Measurements from ENCODE around the gene KCNJ4.
A peak's percentile ranks its signal among the peaks of the same experiment; 100 is the strongest.

Gene KCNJ4

GRCh38 chr22:38429499-38430068, 25.4 kb downstream of the KCNJ4 start:
- DNase-seq = no peak

DNA sequence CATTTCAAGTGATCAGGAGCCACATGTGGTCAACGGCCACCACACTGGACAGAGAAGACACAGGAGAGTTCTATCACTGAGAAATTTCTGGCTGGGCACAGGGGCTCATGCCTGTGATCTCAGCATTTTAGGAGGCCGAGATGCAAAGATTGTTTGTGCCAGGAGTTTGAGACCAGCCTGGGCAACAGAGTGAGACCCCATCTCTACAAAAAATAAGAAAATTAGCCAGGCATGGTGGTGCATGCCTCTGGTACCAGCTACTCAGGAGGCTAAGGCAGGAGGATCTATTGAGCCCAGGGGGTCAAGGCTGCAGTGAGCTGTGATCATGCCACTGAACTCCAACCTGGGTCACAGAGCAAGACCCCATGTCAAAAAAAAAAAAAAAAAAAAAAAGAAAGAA, 26.3 kb downstream of the KCNJ4 start:
- no peak for DNase-seq

- no peak for DNase-seq
Measured at GRCh38 chr22:38427940-38428339, 27.1 kb downstream of the KCNJ4 start.

DNA sequence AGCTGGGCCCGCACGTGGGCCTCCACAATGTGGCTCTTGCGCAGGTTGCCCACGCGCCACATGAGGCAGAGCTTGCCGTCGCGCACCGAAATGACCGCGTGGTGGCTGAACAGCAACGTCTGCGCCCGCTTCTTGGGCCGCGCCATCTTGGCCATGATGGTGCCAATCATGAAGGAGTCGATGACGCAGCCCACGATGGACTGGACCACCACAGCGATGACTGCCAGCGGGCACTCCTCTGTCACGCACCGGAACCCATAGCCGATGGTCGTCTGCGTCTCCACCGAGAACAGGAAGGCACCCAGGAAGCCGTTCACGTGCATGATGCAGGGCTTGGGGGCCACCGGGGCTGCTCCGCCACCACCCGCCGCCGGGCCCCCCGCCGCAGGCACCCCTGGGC, 27.5 kb downstream of the KCNJ4 start:
- no peak for DNase-seq

DNA sequence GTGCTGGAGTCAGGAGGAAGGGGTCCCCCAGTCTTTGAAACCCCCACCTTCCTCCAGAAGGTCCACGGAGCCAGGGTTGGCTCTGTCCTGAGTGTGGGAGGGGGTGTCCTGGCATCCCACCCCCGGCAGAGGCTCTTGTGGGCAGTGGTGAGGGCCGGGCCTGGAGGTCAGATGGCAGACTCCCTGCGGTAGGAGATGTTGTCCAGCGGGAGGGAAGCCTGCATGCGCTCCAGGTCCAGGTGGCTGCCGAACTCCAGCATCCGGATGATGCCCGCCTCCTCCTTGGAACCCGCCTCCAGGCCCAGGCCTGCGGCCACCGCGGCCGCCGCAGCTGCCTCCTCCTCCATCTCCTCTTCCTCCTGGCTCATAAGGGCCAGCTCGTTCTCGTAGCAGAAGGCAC, 28.4 kb downstream of the KCNJ4 start:
- no peak for DNase-seq

- no peak for DNase-seq
Measured at GRCh38 chr22:38424525-38425080, 30.4 kb downstream of the KCNJ4 start.

GRCh38 chr22:38423512-38424503, 31.2 kb downstream of the KCNJ4 start:
- DNase-seq = no peak

GRCh38 chr22:38422611-38423511, 32.1 kb downstream of the KCNJ4 start:
- peak; percentile 77 for DNase-seq

- DNase-seq = no peak
Measured at GRCh38 chr22:38420734-38421133, 34.3 kb downstream of the KCNJ4 start.

DNA sequence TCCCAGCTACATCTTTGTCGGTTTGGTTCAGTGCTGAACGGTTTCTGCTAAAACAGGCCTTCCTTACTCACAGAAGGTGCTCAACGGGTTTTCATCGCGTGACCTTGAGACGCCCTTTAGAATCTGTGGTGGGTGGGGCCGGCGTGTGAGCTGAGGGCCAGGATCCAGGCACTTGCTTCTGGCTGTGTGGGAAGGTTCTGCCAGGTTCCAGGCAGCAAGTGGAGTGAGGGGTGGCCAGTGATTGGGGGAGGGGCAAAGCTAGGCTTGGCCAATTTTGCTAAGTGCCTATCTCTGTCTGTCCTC, 35.2 kb downstream of the KCNJ4 start:
- DNase-seq = no peak

GRCh38 chr22:38419121-38419857, 35.7 kb downstream of the KCNJ4 start:
- DNase-seq = no peak

GRCh38 chr22:38418589-38418988, 36.4 kb downstream of the KCNJ4 start:
- DNase-seq = no peak

DNA sequence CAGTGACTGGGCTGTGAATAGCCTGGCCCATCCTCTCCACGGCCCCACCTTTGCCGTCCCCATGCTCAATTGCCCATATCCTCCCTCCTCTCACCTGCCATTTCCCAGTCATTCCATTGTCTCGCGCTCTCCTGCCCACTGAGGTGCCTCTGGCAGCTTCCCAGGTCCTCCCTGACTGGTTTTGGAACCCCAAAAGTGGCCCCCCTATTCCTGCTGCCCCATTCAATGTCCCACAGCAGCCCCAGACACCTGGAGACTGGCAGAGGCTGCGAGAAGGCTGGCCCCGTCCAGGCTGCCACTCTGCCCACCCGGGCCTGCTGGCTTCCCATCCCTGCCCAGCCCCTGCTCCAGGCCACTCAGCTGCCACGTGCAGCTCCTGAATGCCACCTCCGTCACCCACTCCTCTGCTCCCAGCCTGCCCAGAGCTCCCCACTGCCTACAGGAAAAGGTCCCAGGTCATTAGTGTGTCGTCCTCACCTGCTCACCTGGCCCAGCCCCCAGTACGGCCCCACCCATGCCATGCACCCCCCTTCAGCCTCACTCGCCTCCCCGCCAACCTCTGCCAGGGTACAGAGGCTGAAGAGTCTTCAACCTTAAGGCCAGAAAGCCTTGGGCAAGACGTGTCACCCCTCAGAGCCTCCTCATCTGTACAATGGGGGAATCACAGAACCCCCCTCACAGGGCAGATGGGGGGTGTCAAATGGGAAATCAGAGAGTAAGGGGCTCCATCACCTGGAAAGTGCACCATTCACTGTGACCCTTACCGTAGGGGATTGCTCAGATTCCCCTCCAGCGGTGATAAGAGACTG, 37.5 kb downstream of the KCNJ4 start:
- DNase-seq = no peak

- no peak for DNase-seq
Measured at GRCh38 chr22:38416621-38417251, 38.3 kb downstream of the KCNJ4 start.

DNA sequence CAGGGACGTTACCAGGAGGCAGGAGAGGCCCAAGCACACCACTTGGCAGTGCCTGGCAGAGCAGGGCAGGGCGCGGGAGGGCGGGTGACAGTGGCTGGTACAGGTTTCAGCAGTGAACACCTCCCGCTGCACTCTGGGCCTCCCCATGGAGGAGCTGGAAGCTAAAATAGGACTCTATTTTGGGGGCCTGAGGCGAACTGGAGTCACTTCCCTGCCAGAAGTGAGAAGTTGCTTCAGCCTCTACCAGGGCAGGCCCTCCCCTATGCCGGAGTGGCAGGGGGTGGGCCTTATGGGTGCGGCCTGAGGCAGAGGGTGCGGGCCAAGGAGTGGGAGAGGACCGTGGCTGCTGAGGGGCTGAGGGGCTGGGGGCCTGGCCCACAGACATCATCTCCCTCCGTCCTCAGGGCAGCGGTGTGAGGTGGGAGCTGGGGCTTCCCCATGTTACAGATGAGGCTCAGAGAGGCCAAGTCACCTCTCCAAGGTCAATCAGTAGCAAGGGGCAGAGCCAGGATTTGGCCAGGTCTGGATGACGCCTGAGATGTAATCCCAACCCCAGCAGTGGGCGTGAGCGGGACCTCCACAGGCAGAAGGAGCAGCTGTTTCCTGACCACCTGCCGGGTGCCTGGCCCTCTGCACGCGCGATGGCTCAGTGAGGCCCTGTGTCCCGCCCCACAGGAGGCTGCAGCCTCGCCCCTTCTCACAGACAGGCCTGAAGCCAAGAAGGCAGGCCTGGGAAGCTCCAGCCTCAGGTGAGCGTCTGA, 39.3 kb downstream of the KCNJ4 start:
- DNase-seq = no peak

DNA sequence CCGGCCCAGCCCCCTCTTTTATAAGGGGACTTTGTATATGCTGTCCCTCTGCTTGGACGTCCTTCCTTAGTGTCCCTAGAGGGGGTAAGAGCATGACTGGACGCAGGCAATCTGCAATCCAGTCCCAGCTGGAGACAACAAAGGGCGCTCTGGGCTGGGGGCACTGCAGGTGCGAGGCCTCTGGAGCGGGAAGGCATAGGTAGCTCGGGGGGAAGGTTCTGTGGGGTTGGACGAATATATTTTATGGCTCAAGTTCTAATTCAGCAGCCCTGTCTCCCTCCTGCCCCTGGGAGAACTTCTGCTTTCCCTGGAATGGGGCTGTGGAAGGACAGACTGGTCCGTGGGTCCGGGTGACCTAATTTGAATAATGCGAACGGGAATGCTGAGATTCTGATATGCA, 40.0 kb downstream of the KCNJ4 start:
- DNase-seq = no peak

DNA sequence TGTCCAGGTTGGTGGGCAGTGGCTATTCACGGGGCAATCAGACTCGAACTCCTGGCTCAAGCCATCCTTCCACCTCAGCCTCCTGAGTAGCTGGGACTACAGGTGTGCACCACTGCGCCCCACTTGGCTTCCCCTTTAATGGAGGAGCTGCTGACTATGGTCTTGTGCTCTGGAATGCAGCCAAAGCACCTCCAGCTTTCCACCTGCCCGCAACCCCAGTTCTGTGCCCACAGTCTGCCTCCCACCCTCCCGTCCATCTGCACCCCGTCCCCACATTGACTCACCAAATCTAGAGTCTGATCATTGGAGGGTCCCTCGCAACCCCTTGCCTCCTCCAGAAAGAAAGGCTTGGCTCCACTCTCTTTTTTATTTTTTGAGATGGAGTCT, 41.0 kb downstream of the KCNJ4 start:
- DNase-seq = no peak

DNA sequence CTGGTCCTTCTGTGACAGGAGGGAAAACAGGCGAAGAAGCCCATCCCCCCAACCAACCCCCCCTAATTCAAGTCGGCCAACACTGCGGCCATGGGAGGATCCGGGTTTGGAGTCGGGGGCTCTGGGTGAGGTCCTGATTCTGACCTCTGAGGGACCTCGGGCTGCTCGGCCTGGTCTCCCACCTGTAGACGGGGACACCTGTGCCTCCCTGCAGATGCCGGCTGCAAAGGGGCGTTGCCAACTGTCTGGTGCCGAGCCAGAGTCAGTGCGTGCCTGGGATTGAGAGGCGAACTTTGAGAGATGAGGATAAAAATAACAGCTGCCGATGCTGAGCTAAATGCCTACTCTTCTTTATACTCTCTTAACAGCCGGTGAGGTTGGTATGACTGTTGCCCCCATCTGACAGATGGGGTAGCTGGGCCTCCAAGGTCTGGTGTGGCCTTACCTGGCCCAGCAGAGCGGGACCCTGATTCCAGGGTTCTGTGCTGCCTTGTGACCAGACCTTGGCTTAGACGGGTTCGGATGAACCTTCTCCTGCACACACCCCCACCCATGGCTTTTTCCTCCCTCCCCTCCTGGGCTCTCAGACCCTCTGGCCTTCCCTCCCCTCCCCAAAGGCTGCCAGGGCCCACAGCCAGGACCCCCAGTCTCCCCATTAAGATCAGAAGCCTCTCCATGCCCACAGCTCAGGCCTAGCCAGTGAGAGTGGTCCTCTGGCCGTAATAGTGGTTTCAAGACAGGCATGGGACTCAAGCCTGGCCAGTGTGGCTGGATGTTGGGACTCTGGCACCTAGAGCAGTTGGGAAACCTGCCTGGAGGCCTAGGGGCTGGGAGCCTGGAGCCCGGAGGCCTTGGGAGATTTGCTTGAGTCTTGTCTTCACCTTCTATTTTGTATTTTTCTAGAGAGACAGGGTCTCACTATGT, 41.7 kb downstream of the KCNJ4 start:
- no peak for DNase-seq

DNA sequence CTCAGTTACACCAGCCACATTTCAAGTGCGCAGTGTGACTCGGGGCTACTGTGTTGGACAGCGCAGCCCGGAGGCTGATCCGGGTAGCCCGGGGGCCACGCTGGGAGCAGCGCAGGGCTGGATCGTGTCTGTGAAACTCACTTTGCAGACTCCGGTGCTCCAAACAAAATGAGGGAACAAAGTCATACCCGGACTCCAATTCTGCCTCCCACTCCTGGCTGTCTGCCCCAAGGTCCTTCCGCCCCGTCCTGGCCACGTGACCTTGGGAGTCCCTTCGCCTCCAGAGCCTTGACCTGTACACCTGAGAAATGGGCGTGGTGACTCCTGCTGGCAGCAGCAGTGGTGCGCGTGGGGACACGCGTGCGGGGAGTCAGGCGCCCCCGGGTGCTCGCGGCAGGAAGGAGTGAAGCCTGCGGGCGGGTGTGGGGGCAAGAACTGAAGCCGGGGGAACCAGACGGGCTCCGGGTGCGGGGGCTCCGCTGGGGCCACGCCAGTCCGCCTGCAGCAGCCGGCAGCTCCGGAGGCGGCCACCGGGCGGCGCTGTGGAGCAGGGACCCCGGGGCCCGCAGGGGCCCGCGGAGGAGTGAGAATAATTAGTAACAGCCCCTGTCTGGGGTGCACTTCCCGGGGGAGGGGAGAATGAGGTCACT, 42.4 kb downstream of the KCNJ4 start:
- no peak for DNase-seq

Data from kidney glomerular epithelial cell (primary cell).